IMR-90 (cell line): ENCODE data around the gene SYT3. TPM values are rescaled to one million over a fixed set of nuclear protein-coding genes. Genes with fewer than 3 reads are reported as not detected.

Experiments used
- ATAC-seq: fragments of 200-7000 bp; cut with Tn5 transposase; 2 replicates; pipeline ENCODE4 v1.9.1; 2020; ENCODE audit warnings: low read depth, mild to moderate bottlenecking, moderate library complexity
- BruUV-seq: library from RNA; stranded (reverse); fragments of 400-500 nt; replicated peaks from 2 replicates; lab custom pipeline; 2021; lab: Mats Ljungman, UMichigan
- CTCF ChIA-PET: fragments of 300-600 bp; formaldehyde crosslinking; extraction: SDS; loops from one replicate; lab custom pipeline; 2021; ENCODE audit warnings: antibody characterized with exemption; lab: Yijun Ruan, JAX
- POLR2A ChIA-PET: fragments of 300-600 bp; sonication (Branson Sonifier 250); formaldehyde crosslinking; loops from one replicate; lab custom pipeline; 2022; ENCODE audit warnings: antibody characterized with exemption; ENCODE audit not compliant: unreplicated experiment; lab: Charles Lee
- DNase-seq: peaks from one replicate; pipeline ENCODE4 v3.0.0; 2013
- H2AFZ ChIP-seq: replicated peaks from 2 replicates; pipeline ENCODE3; 2013; ENCODE audit warnings: low read length, mild to moderate bottlenecking; ENCODE audit not compliant: poor library complexity
- H2AK5ac ChIP-seq: 2 replicates; pipeline ENCODE4 v1.6.1; 2013; ENCODE audit warnings: low read depth, low read length, inconsistent platforms
- H2AK9ac ChIP-seq: replicated peaks from 2 replicates; pipeline ENCODE3; 2013; ENCODE audit warnings: mild to moderate bottlenecking, low read depth, low read length, moderate library complexity; ENCODE audit not compliant: poor library complexity
- H2BK120ac ChIP-seq: 2 replicates; pipeline ENCODE4 v1.6.1; 2013; ENCODE audit warnings: low read depth, low read length, inconsistent platforms
- H2BK15ac ChIP-seq: 3 replicates; pipeline ENCODE4 v1.6.1; 2013; ENCODE audit warnings: low read depth, low read length, inconsistent platforms
- H2BK20ac ChIP-seq: 2 replicates; pipeline ENCODE4 v1.6.1; 2013; ENCODE audit warnings: low read depth, mild to moderate bottlenecking, inconsistent platforms, low read length, moderate library complexity
- H2BK5ac ChIP-seq: 2 replicates; pipeline ENCODE4 v1.6.1; 2013; ENCODE audit warnings: mild to moderate bottlenecking, low read depth, low read length, inconsistent platforms; ENCODE audit not compliant: poor library complexity, severe bottlenecking
- H3K14ac ChIP-seq: replicated peaks from 2 replicates; pipeline ENCODE4 v1.6.1; 2013; ENCODE audit warnings: low read depth, low read length, inconsistent platforms
- H3K18ac ChIP-seq: 2 replicates; pipeline ENCODE4 v1.6.1; 2013; ENCODE audit warnings: low read depth, low read length, control low read depth
- H3K23ac ChIP-seq: 2 replicates; pipeline ENCODE4 v1.6.1; 2013; ENCODE audit warnings: low read depth, low read length, inconsistent platforms
- H3K27ac ChIP-seq: 2 replicates; pipeline ENCODE4 v1.5.1; 2013; ENCODE audit warnings: mild to moderate bottlenecking, control low read depth, low read length; ENCODE audit not compliant: insufficient read depth
- H3K27me3 ChIP-seq: 2 replicates; pipeline ENCODE4 v1.6.1; 2013; ENCODE audit warnings: low read length; ENCODE audit not compliant: control insufficient read depth, insufficient read depth
- H3K36me3 ChIP-seq: 2 replicates; pipeline ENCODE4 v1.6.1; 2013; ENCODE audit warnings: low read length, mixed read lengths; ENCODE audit not compliant: control insufficient read depth, insufficient read depth
- H3K4ac ChIP-seq: 2 replicates; pipeline ENCODE4 v1.6.1; 2013; ENCODE audit warnings: low read depth, low read length, inconsistent platforms
- H3K4me1 ChIP-seq: 2 replicates; pipeline ENCODE4 v1.6.1; 2013; ENCODE audit warnings: low read length, mixed read lengths; ENCODE audit not compliant: control insufficient read depth, insufficient read depth
- H3K4me2 ChIP-seq: 2 replicates; pipeline ENCODE4 v1.6.1; 2013; ENCODE audit warnings: low read depth, mild to moderate bottlenecking, control low read depth, low read length, moderate library complexity
- H3K4me3 ChIP-seq: 2 replicates; pipeline ENCODE4 v1.5.1; 2013; ENCODE audit warnings: low read depth, mild to moderate bottlenecking, control low read depth, low read length, moderate library complexity; ENCODE audit not compliant: insufficient read depth
- H3K56ac ChIP-seq: 2 replicates; pipeline ENCODE4 v1.6.1; 2013; ENCODE audit warnings: low read length, inconsistent platforms; ENCODE audit not compliant: insufficient read depth; ENCODE audit errors: extremely low read depth
- H3K79me1 ChIP-seq, 2 experiments: 2 replicates each; pipeline ENCODE4 v1.6.1; 2013; ENCODE audit warnings: low read length in 2 of 2, inconsistent platforms in 1 of 2, low read depth in 1 of 2
- H3K9ac ChIP-seq: 2 replicates; pipeline ENCODE4 v1.6.1; 2013; ENCODE audit warnings: low read depth, low read length, control low read depth
- H3K9me1 ChIP-seq: 2 replicates; pipeline ENCODE4 v1.6.1; 2013; ENCODE audit warnings: low read length, inconsistent platforms; ENCODE audit not compliant: insufficient read depth
- H3K9me3 ChIP-seq: 2 replicates; pipeline ENCODE4 v1.6.1; 2013; ENCODE audit warnings: low read length; ENCODE audit not compliant: control insufficient read depth, insufficient read depth
- H4K20me1 ChIP-seq: 2 replicates; pipeline ENCODE4 v1.6.1; 2013; ENCODE audit warnings: low read length, inconsistent platforms; ENCODE audit not compliant: insufficient read depth
- H4K5ac ChIP-seq: 2 replicates; pipeline ENCODE4 v1.6.1; 2013; ENCODE audit warnings: mild to moderate bottlenecking, low read depth, low read length, control low read depth
- H4K8ac ChIP-seq, 2 experiments: 2 replicates each; pipeline ENCODE4 v1.6.1; 2013; ENCODE audit warnings: low read depth in 2 of 2, low read length in 2 of 2, control low read depth in 1 of 2, inconsistent platforms in 1 of 2
- H4K91ac ChIP-seq: 2 replicates; pipeline ENCODE4 v1.6.1; 2013; ENCODE audit warnings: low read depth, low read length, inconsistent platforms; ENCODE audit not compliant: insufficient read depth
- BHLHE40 ChIP-seq: fragments of 150-350 bp; IDR thresholded peaks from 2 replicates; pipeline ENCODE4 v1.6.1; 2016; ENCODE audit warnings: mild to moderate bottlenecking, low read depth, low read length
- CHD1 ChIP-seq: IDR thresholded peaks from 2 replicates; pipeline ENCODE4 v1.6.1; 2012; ENCODE audit warnings: low read depth, low read length, improper control_type of control experiment
- CTCF ChIP-seq: conservative IDR thresholded peaks from 2 replicates; pipeline ENCODE4 v1.5.1; 2012; ENCODE audit warnings: mild to moderate bottlenecking, low read depth, low read length, improper control_type of control experiment
- MAZ ChIP-seq: IDR thresholded peaks from 2 replicates; pipeline ENCODE4 v1.6.1; 2012; ENCODE audit warnings: low read depth, mild to moderate bottlenecking, low read length, improper control_type of control experiment, moderate library complexity, borderline replicate concordance
- MXI1 ChIP-seq: IDR thresholded peaks from 2 replicates; pipeline ENCODE4 v1.6.1; 2012; ENCODE audit warnings: low read depth, mild to moderate bottlenecking, low read length, moderate library complexity, borderline replicate concordance
- NFE2L2 ChIP-seq: fragments of 150-350 bp; IDR thresholded peaks from 2 replicates; pipeline ENCODE4 v1.6.1; 2016; ENCODE audit warnings: low read depth, mild to moderate bottlenecking, low read length
- RAD21 ChIP-seq: IDR thresholded peaks from 2 replicates; pipeline ENCODE4 v1.6.1; 2012; ENCODE audit warnings: low read length, improper control_type of control experiment
- RFX5 ChIP-seq: IDR thresholded peaks from 2 replicates; pipeline ENCODE4 v1.8.0; 2012; ENCODE audit warnings: low read depth, mild to moderate bottlenecking, low read length, moderate library complexity
- SMC3 ChIP-seq: fragments of 150-350 bp; IDR thresholded peaks from 2 replicates; pipeline ENCODE4 v1.6.1; 2016; ENCODE audit warnings: low read depth, mild to moderate bottlenecking, antibody characterized with exemption, low read length, moderate library complexity
- USF2 ChIP-seq: fragments of 150-350 bp; IDR thresholded peaks from 2 replicates; pipeline ENCODE4 v1.6.1; 2017; ENCODE audit warnings: mild to moderate bottlenecking, antibody characterized with exemption, low read length, low read depth
- WGBS, 2 experiments: methylation state at CpG; one replicate each; pipeline versions ENCODE4 v1.1.5 to v1.1.7; 2013; ENCODE audit warnings: missing lambda C conversion rate in 2 of 2; ENCODE audit not compliant: insufficient read length in 1 of 2; ENCODE audit errors: extremely low coverage in 2 of 2; 5-methylcytosine and 5-hydroxymethylcytosine counted together
- dilution Hi-C: fragments of 300-500 bp; cut with HindIII; formaldehyde crosslinking; loops from one replicate; pipeline ENCODE4 v1.14.3; 2018; ENCODE audit warnings: low sequenced_read_pairs; ENCODE audit not compliant: unreplicated experiment
- in situ Hi-C: fragments of 300-500 bp; cut with MboI; formaldehyde crosslinking; loops from 3 replicates; pipeline ENCODE4 v1.14.3; 2019; ENCODE audit warnings: low sequenced_read_pairs, inconsistent platforms, mixed read lengths
- intact Hi-C: fragments of 100-400 bp; cut with micrococcal nuclease; formaldehyde crosslinking; loops from 2 replicates; pipeline ENCODE4 v1.10.0; 2022
- polyA plus RNA-seq, 3 experiments: library from polyadenylated mRNA; depleted of rRNA; stranded (reverse); fragments of >200 nt; gene quantifications; 2 replicates each; pipeline ENCODE4 v1.2.3, GENCODE V29; 2012; ENCODE audit warnings: low replicate concordance in 1 of 3
- total RNA-seq: library from RNA; depleted of rRNA; stranded (reverse); fragments of >200 nt; gene quantifications from 2 replicates; pipeline ENCODE4 v1.2.3, GENCODE V29; 2012

The SYT3 gene
- total and polyA plus RNA-seq, 2 of the 4 experiments (the other 2 are of a cell fraction), result 0.05 TPM; not detected in 1

- Histone ChIP-seq H2BK120ac (no peak overlapping the region), H3K4me1 (no peaks in the 10 kb centered on the region), H3K4me3 (no peak overlapping the region), H4K5ac (no peak overlapping the region), H2AFZ (no peak overlapping the region), H3K9ac (no peak overlapping the region), H3K27me3 (peaks cover 5% of the 10 kb centered on the region; the same call in 1 of the 2 replicates), H3K36me3 (no peaks in the 10 kb centered on the region), H3K9me1 (no peaks in the 10 kb centered on the region), H4K20me1 (no peaks in the 10 kb centered on the region), H2AK5ac (no peak overlapping the region), H2BK20ac (no peak overlapping the region), H3K4me2 (no peak overlapping the region), H4K91ac (no peak overlapping the region), H3K18ac (no peak overlapping the region), H2BK5ac (no peak overlapping the region), H3K9me3 (no peaks in the 10 kb centered on the region), H3K4ac (no peak overlapping the region), H2AK9ac (no peak overlapping the region), H3K27ac (no peak overlapping the region), H4K8ac (no peak overlapping the region), H2BK15ac (no peak overlapping the region), H3K79me1 (no peaks in the 10 kb centered on the region), H3K23ac (no peak overlapping the region), H3K14ac (no peak overlapping the region), H3K56ac (no peak overlapping the region)
- dilution Hi-C loops, result no loop called here
- WGBS, 2 experiments, result 18% methylated on average over 2 of the region's 3 CpGs; no CpG with 5 or more reads in 1 of the 2 experiments
- ATAC-seq (no peak), DNase-seq (no peak)
- intact Hi-C loops, result no loop called here
- ChIA-PET POLR2A (no interaction called here), CTCF (no interaction called here)
- no TSS peak for BruUV-seq
- no peak for TF ChIP-seq NFE2L2
- no peak for TF ChIP-seq CHD1
- TF ChIP-seq RAD21, result no peak
- no peak for TF ChIP-seq MXI1
- no peak for TF ChIP-seq RFX5
- TF ChIP-seq CTCF, result no peak
- TF ChIP-seq USF2, result no peak
- TF ChIP-seq MAZ, result no peak
- TF ChIP-seq SMC3, result no peak
- no peak for TF ChIP-seq BHLHE40
- in situ Hi-C loops, result no loop called here
Observed at GRCh38 chr19:50678323-50678722, 38.6 kb upstream of the SYT3 start.
